ENCODE results near the gene CEP41. TPM values are rescaled to one million over a fixed set of nuclear protein-coding genes. Genes with fewer than 3 reads are reported as not detected.
A peak's percentile ranks its signal among the peaks of the same experiment; 100 is the strongest.

Gene CEP41
- total RNA-seq, 1 donor, result 7.0 TPM

DNA sequence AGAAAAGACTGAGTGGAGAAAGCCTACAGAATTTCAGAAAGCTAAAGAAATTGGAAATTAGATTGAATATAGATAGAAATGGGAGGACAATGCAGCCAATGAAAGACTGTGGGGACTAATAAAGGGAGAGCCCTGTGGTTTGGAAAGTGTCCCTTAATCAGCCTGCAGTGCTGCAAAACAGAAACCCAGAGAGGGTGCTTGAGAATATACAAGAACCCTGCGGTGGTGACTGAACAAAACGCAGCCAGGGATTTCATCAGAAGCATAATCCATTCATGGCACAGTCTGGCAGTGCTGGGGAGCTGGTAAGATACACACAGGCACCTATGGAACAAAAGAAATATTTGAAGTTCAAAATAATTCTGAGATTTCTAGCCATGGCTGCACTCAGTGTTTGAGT lies 19.1 kb downstream of the CEP41 start:
- DNase-seq (ENCODE audit: low read depth in 2 of 3, low spot score in 2 of 3), result no peak

DNA sequence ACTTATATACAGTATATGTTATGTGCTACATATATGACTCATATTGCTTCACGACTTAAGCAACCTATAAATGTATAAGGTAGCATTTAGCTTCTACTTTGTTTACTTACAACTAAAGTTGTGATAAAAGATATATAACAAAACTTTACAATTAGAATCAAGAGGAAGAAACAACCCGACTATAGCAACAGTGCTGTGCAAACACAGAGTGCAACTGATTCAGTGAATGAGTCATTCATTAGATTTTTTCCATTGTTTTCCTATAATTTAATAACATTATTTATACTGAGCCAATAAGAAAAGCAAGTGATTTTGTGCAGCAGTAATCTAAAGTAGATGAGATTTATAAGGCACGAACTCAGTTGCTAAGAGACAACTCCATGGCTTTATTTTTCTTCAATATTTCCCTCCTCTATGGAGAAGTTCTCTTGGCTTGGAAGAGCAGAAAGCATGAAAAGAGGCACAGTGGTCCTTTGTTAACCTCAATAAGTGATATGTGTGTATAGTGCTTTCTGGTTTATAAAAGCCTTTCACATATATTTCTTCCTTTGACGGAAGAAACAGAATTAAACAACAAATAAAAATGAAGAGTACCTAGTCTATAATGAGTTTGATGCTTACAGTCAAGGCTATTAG lies 19.8 kb downstream of the CEP41 start:
- no peak for DNase-seq (ENCODE audit: low read depth in 2 of 3, low spot score in 2 of 3)

DNA sequence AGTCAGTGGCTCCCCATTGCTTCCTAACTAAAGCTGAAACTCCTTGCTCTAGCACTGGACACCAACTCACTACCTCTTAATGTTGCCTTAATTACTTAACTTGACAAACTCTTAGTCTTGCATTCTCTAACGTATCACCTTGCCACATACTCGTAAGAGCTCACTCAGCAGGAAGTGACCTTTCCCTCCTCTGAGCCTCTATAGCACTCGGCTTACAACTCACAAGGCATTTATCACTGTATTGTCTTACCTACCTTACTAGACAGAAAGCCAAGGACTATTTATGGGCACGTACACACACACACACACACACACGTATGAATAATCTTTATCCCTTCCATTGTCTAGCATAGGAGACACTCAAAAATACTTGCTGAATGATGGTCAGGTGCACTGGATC lies 21.2 kb downstream of the CEP41 start:
- no peak for DNase-seq (ENCODE audit: low read depth in 2 of 3, low spot score in 2 of 3)

DNA sequence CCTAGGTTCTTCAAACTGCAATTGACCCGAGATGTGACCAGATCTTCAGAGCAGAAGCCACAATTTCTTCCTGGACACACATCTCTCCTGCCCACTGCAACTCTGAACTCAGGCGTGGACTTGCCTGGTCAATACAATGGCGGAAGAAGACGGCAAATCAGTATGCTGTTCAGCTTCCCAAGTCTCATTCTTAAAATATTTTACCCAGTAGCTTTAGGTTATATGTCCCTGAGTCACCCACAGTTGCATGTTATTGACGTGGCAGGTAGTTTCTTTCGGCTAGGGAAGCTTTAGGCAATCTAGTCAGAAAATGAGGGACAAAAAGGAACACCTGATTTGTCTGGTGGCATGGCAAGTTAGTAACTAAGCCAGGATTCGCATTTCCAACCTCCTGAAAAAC lies 22.5 kb downstream of the CEP41 start:
- no peak for DNase-seq (ENCODE audit: low read depth in 2 of 3, low spot score in 2 of 3)

DNA sequence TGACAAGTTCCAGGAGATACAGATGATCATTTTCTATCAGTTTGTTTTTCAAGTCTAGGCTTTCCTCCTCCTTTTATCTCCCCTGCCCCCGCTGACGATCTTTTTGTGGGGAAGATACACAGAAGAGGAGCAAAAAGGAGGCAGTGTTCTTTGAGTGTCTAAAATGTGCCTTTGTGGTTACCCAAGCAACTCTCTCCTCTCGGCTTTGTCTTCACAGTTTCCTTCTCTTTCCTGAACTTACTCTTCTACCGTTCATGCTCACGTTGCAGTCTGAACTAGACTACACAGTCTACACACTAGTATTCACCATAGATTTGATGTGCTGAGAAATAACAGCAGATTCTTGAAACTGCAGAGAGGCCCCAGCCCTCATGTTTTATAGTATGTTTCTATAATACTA lies 23.6 kb downstream of the CEP41 start:
- DNase-seq (ENCODE audit: low read depth in 2 of 3, low spot score in 2 of 3), result no peak

DNA sequence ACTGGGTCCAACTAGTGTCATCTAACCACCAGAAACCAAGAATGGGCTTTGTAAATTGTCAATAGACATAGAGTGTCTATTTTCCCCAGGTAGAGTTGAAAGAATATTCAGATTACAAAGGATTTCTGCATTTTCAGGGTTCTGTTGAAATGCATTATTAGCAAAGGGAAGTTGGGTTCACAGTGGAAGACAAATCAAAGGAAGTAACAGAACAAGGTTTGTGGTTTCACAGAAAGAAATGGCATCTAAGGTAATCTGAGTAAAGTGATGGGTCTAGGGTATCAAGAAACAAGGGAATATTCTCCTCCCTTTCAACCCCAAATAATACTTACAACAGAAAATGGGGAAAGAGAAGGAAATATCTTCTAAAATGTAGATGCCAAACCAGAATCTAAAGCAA lies 25.8 kb downstream of the CEP41 start:
- peak in 1 of 3 donors; percentile 25 for DNase-seq (ENCODE audit: low read depth in 2 of 3, low spot score in 2 of 3)

DNA sequence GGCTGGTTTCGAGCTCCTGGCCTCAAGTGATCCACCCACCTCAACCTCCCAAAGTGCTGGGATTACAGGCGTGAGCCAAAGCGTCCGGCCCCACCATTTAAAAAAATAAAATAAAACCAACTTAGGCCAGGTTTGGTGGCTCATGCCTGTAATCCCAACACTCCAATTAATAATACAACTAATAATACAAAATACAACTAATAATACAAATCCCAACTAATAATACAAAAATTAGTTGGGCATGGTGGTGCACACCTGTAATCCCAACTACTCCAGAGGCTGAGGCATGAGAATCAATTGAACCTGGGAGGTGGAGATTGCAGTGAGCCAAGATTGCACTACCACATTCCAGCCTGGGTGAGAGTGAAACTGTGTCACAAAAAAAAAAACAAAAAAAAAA lies 27.6 kb downstream of the CEP41 start:
- no peak for DNase-seq (ENCODE audit: low read depth in 2 of 3, low spot score in 2 of 3)

DNA sequence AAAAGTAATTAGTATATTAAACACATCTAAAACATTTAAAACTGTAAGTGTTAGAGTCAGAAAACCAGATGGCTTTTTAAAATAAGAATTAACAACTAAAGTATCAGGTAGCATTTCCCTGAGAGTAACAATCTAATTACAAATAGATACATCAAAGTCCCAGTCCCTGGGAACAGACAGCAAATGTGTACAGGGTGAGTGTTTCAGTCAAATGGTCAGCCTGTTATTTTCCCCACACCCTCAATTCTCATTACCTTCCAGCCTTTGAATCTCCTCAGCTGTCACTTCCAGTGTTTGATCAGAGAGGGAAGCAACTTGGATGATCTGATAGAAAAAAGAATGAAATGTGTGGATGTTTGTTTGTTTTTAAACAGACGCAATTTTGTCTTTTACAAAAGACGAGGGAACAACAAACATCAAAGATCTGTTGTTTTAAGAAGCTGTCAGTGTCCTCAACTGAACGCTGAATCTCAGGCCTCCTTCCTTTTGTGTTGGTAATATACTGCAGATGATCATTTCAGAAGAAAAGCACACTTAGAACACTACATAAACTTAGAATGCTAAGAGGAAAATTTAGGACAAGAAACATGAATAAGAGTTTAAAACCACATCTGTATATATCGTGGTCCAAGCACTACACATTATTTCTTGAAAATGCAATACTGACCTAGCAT lies 29.8 kb downstream of the CEP41 start:
- no peak for DNase-seq (ENCODE audit: low read depth in 2 of 3, low spot score in 2 of 3)

DNA sequence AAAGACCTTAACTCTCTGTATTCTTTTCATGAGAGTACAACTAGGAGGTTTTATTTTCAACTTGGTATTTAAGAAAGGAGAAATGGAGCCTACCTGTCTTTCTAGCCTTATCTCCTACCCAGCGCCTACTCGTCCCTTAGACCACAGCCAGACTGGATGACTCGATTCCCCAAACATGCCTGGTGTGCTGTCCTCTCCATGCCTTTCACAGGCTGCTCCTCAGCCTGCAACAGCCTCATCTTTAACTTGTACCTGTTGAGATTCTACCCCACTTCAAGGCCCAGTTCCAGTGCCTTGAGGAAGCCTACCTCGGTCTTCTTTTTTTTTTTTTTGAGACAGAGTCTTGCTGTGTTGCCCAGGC lies 31.1 kb downstream of the CEP41 start:
- no peak for DNase-seq (ENCODE audit: low read depth in 2 of 3, low spot score in 2 of 3)

DNA sequence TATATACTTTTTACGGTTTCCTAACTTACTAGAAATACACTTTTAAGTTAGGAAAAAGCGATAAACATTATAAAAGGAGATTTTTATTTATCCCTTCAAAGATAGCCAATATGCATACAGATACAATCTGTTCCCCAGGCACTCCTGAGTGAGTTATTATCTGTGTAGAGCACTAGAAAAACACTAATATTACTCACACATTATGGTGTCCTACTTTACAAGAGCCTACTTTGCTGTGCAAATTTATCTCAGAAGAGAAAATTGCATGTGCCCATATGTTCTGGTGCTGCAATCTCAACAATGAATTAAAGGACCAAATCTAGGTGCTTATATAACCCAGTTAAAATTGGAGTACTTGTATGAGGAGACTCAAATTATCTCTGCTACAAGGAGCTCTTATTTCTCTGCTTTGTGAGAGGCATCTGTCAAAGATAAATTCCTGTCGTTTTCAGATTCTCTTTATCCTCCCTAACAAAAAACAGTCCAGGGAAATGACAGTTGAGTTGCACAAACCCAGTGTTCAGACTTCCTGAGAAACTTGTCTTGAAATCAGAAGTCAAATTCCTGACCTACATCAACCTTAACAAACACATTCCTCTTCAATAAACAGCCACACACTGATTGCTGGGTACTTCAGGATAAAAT lies 31.6 kb downstream of the CEP41 start:
- no peak for DNase-seq (ENCODE audit: low read depth in 2 of 3, low spot score in 2 of 3)

DNA sequence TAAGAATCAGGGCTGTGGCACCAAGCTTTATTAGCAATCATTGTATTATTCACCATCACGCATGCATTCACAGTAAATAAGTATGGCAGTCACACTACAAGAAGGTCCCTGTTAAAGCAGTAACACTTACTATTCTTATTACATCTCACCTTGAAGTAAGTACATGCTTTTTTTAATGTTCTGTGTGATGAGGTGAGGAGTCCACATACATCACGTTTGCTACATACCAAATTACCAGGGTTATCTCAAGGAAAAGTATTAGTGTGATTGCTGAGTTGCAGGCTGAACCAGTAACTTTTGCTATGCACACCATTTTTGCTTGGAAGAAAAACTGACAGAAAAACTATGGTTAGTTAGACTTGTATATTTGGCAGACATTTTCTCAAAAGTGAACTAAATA lies 35.8 kb downstream of the CEP41 start:
- DNase-seq (ENCODE audit: low read depth in 2 of 3, low spot score in 2 of 3), result no peak

DNA sequence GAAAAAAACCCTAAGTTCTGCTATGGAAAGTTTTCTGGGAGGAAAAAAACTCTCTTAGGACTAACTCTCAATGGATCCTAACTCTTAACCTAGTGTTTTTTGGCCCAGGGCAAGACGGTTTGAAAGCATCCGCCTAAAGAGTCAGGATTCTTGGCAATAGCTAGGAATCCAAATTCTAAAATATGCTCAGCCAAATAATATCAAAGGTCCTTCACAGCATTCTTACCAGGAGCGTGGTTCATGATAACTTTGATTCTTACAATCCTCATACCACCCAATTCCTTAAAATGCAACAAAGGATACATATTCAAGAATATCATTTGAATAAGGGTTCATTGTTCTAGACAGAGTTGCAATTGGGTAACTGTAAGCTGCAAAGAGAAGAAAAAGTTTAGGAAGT lies 39.2 kb downstream of the CEP41 start:
- DNase-seq (ENCODE audit: low read depth in 2 of 3, low spot score in 2 of 3), result no peak

DNA sequence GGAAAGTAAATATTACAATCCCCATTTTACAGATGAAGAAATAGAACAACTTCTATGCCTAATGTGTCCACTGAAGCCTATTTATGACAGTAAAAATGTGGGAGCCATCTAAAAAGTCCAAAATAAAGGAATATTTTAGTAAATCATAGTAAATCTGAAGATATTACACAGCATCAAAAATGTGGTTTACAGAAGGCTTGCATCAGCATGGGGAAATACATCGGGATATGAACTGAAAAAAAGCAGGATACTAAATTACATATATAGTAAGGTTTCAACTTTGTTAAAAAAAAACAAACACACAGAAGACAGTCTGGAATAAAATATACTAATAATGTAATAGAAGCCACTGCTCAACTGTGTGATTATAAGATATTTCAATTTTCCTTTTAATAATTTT lies 39.7 kb downstream of the CEP41 start:
- no peak for DNase-seq (ENCODE audit: low read depth in 2 of 3, low spot score in 2 of 3)

DNA sequence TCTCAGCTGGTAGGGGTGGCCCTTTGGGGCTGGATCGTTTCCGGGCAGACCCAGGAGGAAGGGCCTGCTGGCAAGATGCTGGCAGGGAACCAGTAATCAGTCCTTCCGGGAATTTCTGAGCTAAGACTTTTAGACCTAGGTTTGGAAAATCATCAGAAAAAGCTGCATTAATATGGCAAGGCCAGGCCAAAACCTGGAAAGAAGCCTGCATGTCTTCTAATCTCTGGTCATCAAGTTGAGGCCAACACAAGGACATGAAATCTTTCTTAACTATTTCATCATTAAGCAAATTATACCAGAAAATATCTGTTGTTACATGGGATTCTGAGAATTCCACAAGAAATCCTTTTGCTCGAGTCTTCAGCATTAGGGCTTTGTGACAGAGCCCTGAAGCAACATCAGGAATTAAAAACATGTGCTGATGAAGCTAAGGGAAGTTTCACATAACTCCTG lies 40.7 kb downstream of the CEP41 start:
- DNase-seq (ENCODE audit: low read depth in 2 of 3, low spot score in 2 of 3), result no peak

DNA sequence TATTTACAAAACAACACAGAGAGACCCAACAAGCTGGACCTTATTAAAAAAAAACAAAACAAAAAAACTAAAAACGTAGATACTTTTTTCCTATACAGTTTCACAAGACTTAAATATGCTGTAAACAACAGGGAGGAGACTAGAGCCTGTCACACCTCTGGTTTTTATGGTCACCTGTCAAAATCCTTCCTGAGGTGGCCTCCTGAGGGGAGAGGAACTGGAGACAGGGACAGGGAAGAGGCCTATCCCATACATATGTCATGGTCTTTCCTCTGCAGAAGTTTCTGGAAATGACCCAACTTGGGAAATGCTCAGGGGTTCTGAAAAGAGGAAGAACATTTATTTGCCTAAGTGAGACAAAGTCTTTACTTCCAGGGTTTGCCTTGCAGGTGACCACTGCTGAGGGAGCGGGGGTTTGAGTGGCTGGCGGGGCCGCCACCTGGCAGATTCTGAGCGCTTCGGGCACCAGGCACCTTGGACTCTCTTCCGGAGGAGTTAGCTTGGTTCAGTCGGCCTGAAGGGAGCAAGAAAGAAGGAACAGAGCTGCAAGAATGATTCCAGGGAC lies 42.2 kb downstream of the CEP41 start:
- peak in 1 of 3 donors; percentile 49 for DNase-seq (ENCODE audit: low read depth in 2 of 3, low spot score in 2 of 3)

DNA sequence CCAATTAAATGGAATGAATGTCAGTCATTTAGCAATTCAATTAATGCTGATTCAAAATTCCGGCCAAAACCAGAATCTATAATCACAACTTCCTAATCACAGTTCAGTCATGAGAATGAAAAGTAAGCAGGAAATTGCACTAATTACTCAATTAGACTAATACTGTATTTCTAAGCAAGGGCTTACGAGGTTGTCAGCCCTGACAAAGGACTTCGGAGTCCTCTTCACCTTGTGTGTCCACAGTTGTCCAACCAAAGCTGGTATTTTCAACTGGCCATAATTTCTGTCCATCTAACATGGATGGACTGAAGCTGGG lies 43.1 kb downstream of the CEP41 start:
- DNase-seq (ENCODE audit: low read depth in 2 of 3, low spot score in 2 of 3), result no peak

DNA sequence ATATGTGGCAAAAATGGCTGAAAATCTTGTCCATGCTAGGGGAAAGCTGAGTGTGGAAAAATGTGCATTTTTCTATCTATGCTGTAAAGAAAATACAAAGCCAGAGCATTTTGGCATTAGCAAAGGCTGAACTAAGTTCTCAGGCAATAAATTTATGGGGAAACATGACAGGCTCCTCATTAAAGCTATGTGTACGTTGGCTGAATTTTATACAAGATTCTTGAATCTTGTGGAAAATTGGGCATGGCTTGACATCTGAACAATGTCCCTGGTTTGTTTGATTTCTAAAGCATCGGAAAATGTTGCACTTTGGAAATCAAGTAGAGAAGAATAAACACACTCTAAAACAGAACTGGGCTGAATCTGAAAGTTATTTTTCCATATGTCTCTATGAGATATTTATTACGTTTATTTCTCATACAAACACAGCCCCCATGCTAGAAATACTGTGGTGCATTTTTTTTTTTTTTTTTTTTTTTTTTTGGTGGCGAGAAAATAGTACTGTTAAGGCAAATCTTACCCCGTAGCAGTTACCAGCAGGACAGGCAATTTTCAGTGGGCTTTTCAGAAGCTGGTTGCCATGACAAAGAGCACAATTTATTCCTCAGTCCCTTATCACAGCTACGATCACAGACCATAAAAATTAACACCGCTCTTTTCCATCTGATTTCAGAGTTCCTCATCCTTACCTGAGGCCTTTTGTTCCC lies 43.6 kb downstream of the CEP41 start:
- DNase-seq (ENCODE audit: low read depth in 2 of 3, low spot score in 2 of 3), result no peak

DNA sequence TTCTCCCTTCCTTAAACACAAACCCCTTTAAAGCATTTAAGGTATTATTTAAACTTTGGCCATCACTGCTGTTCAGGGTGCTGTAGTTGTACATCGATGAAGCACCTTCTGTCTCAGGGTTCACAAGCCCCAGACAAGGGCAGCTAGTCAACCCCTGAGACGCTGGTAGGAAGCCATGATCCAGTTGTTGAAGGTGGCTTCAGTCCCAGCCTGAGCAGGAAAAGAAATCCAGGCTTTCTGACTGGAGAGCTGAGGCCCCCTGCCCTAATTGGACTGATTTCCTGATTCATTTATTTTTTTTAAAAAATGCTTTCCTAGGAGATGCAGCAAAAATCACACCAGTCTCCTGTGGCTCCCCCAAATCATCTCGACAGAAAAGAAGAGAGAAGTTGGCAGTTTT lies 44.7 kb downstream of the CEP41 start:
- DNase-seq (ENCODE audit: low read depth in 2 of 3, low spot score in 2 of 3), result no peak

DNA sequence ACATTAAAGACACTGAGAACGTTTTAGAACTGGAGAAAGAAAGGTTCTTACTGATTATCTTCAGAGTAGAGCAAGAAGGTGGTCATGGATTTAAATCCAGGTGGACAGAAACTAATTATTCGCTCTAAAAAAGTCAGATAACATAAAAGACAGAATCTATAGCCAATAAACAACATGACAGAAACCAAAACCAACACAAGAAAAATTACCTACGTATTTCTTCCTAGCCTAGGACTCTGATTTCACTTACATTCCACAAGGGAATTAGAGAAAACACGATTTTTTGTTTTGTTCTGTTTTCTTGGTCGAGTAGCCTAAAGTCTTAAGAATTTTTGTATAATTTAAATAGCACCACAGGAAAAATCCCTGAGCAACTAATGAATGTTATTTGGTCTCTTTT lies 45.4 kb downstream of the CEP41 start:
- no peak for DNase-seq (ENCODE audit: low read depth in 2 of 3, low spot score in 2 of 3)

DNA sequence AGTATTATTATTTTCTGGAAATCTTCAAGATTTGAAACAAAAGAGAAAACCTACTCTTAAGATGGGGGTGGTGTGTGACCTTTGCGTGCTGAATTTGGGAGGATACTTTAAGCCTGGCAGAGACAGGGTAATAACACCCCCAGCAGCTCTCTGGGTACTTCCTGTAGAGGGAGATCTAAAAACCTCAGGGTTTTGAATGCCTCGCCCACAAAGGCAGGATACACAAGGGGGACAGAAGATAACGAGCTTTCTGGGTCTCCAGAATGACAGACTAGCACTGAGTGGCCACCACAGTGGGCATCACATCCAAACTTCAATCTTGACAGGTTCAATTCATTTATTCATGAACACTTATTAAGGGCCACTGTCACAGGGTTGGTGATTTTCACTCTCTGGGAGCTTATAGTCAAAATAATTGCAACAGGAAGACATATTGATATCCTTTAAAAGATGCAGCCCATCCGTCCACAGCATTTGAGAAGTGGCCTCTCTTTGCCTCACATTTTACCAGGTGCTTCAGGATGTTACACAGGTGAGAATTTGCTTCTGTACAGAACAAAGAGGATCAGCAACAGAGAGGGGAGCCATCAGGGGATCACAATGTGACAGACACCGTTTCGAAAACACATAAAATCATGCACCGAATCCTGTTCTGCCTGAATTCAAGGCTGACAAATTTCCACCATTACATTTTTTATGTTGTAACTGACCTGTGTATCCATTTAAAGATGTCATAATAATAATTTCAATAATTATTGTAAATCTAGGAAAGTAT lies 46.2 kb downstream of the CEP41 start:
- peak in 2 of 3 donors; percentile 76 to 84 for DNase-seq (ENCODE audit: low read depth in 2 of 3, low spot score in 2 of 3)

Measured in hematopoietic multipotent progenitor cell (in vitro differentiated cells).